GM18909 (cell line): ENCODE measurements around the gene NEDD4.
"Not testable (repeated sequence)": the region's sequence is repeated elsewhere in the genome, so short reads cannot be mapped to it uniquely, and the experiment has no call there.

Source experiments
- ATAC-seq: cut with Tn5 transposase; IDR thresholded peaks from one replicate; pipeline ENCODE4 v1.9.1; 2021; ENCODE audit warnings: mild to moderate bottlenecking; ENCODE audit not compliant: unreplicated experiment, poor library complexity

The NEDD4 gene

GRCh38 chr15:56007053-56007452, 13.6 kb upstream of the NEDD4 start:
- ATAC-seq = not testable (repeated sequence)

- not testable (repeated sequence) for ATAC-seq
These were observed 13.0 kb upstream of the NEDD4 start for GRCh38 chr15:56006371-56006770.

- not testable (repeated sequence) for ATAC-seq
These were observed 10.9 kb upstream of the NEDD4 start for GRCh38 chr15:56004281-56004680.

- not testable (repeated sequence) for ATAC-seq
These were observed 10.4 kb upstream of the NEDD4 start for GRCh38 chr15:56003777-56004176.

- ATAC-seq = not testable (repeated sequence)
These were observed 9.9 kb upstream of the NEDD4 start for GRCh38 chr15:56003277-56003676.

GRCh38 chr15:56001471-56002078, 8.2 kb upstream of the NEDD4 start:
- no peak for ATAC-seq

- no peak for ATAC-seq
These were observed 6.2 kb upstream of the NEDD4 start for GRCh38 chr15:55999658-56000057.

- ATAC-seq = no peak
These were observed 5.1 kb upstream of the NEDD4 start for GRCh38 chr15:55998478-55998877.

GRCh38 chr15:55993804-55994560, 570 bp upstream of the NEDD4 start:
- ATAC-seq = peak; percentile 1

- no peak for ATAC-seq
These were observed 672 bp downstream of the NEDD4 start for GRCh38 chr15:55992769-55993110.

GRCh38 chr15:55991802-55992768, 1.3 kb downstream of the NEDD4 start:
- no peak for ATAC-seq

- ATAC-seq = no peak
These were observed 2.4 kb downstream of the NEDD4 start for GRCh38 chr15:55990998-55991397.

GRCh38 chr15:55990516-55990915, 2.9 kb downstream of the NEDD4 start:
- ATAC-seq = no peak

GRCh38 chr15:55989383-55989782, 4.0 kb downstream of the NEDD4 start:
- ATAC-seq = no peak

- ATAC-seq = no peak
These were observed 11.7 kb downstream of the NEDD4 start for GRCh38 chr15:55981582-55982249.

- no peak for ATAC-seq
These were observed 12.9 kb downstream of the NEDD4 start for GRCh38 chr15:55980511-55980910.

GRCh38 chr15:55977231-55977630, 16.2 kb downstream of the NEDD4 start:
- ATAC-seq = no peak

- ATAC-seq = no peak
These were observed 23.1 kb downstream of the NEDD4 start for GRCh38 chr15:55970286-55970685.

GRCh38 chr15:55969582-55969981, 23.8 kb downstream of the NEDD4 start:
- no peak for ATAC-seq

- no peak for ATAC-seq
These were observed 24.5 kb downstream of the NEDD4 start for GRCh38 chr15:55968923-55969322.
